HG03575 (cell line): ENCODE data around the gene EHD3.

Source experiments
- ATAC-seq: cut with Tn5 transposase; IDR thresholded peaks from one replicate; pipeline ENCODE4 v1.9.1; 2021; ENCODE audit not compliant: unreplicated experiment, insufficient number of reproducible peaks, low FRiP score; ENCODE audit errors: extremely low read depth

EHD3 gene

DNA sequence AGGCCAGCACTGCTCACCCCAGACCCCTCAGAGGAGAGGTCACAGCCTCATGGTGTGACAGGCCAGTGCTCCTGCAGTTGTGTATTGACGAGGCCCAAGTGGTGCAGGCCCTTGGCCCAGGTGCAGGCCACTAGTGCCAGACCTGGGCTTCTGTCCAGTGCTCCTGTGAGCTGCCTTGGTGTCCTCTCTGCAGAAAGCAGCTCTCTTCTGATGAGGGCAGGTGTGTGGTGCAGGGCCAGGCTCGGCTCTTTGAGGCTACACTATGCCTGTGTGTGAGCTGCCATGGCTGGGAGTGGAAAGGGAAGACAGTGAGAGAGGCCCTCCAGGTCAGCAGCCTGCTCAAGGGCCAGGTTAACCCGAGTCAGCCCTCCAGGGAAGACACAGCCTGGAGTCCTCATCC, 17.1 kb downstream of the EHD3 start:
- no peak for ATAC-seq

DNA sequence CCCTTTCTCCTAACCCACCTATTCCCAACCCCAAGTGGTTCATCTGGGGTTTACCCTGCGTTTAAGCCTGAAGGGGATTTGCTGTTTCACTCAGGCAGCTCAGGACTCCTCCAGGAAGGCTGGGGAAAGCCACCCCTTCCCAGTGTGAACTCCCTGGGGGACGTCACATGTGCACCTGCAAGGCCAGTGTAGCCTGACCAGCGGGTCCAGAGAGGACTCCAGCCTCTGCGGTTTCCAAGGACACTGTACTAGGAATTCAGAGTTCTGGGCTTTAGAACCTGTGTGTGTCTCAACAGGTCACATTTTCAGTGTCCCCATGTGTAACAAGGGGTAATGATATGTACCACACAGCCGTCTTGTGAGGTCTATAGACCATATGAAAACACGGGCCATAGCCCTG, 17.9 kb downstream of the EHD3 start:
- ATAC-seq: no peak

DNA sequence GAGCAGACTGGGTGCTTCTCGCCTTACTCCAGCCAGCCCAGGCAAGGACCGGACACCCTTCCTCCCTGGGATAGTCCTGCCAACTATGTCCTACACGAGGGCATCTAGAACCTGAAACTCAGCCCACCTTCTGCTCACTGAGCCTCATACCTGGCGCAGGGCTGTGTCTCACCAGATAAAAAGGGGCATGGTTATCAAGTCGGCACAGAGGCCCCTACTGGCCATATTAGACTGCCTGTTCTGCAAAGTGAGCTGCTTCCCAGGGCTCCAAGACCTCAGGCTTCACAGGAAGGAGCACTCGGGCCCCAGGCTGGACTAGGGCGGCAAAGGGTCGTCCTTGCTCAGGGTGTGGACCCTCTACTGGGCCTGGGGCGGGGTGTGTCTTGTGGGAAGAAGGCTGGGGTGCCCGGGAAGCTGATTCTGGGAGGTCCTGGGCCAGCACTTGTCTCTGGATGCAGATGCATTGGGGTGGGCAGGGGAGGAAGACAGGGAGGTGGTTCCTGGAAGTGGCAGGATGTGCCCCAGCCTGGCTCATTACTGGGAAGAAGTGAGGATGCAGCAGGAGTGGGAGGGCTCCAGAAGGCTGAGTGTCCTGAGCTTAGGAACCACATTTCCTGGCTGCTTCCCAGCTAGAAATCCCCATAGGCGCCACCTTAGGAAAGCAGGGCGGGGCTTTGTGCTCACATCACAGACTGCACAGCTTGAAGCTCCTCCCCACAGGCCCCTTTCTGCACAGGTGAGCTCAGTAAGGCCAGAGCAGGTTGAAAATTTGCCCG, 19.6 kb downstream of the EHD3 start:
- no peak for ATAC-seq

DNA sequence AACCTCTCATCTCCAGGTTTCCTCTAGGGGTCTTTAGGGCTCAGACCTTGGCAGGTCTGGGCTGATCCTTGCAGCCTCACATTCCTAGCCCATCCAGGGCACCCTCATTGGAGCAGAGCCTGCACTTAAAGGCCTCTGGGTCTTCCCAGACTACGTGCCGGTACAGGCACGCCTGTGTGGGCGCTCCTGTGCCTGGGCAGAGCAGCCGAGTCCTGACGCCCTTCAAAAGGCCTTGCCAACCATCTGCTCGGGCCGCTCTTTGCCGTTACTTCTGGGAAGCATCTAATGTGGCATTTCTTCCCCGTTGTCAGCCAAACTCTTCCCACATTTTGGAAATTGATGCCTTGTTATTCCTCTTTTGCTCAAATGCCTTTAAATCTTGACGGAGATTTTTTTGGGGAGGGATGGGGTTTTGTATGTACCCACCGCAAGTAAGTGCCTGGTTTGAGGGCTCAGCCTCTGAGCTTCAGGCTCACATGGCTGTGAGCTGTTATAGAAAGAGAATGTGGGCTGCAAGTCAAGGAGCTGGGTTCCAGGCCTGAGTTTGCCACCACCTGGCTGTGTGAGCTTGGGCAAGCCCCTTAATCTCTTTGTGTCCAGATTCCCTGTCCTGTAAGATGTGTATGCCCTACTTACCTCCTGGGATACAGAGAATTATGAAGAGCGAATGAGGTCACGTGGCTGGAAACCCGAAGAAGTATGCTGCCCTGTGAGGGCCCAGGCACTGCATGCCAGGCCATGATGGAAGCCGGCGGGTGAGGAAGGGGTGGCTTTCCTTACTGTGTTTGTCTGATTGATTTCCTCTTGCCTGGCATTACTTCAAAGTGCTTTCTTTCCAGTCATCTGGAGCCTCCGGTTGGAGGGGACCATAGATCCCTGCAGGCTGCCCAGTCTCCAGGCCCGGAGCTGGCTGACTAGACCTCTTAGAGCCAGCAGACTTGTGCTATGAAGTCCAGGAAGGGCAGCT, 20.6 kb downstream of the EHD3 start:
- no peak for ATAC-seq

DNA sequence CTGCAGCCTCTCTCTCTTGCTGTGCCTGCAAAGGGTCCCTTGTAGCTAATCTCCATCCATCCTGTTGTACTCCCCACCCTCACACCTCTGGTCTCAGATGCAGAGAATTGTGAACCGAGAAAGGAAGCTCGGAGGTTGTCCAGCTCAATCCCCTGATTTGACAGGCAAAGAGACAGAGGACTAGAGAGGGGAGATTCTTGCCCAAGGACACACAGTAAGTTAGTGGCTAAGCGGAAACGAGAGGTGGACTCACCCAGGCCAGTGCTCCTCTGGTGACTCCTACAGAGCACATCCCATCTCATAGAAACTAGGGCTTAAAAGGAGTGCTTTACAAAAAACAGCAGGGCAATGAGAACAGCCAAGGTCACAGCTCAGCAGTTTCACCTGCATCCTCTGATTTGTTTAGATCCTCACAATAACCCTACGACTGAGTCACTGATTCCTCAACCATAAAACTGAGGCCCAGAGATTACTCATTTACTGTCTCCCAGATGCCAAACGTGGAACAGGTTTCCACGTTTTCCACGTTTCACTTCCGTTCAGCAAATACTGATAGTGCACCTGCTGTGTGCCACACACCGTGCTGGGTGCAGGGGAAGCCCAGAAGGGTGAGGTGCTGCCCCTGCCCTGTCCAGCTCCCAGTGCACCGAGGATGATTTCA, 22.1 kb downstream of the EHD3 start:
- ATAC-seq: peak; percentile 65

DNA sequence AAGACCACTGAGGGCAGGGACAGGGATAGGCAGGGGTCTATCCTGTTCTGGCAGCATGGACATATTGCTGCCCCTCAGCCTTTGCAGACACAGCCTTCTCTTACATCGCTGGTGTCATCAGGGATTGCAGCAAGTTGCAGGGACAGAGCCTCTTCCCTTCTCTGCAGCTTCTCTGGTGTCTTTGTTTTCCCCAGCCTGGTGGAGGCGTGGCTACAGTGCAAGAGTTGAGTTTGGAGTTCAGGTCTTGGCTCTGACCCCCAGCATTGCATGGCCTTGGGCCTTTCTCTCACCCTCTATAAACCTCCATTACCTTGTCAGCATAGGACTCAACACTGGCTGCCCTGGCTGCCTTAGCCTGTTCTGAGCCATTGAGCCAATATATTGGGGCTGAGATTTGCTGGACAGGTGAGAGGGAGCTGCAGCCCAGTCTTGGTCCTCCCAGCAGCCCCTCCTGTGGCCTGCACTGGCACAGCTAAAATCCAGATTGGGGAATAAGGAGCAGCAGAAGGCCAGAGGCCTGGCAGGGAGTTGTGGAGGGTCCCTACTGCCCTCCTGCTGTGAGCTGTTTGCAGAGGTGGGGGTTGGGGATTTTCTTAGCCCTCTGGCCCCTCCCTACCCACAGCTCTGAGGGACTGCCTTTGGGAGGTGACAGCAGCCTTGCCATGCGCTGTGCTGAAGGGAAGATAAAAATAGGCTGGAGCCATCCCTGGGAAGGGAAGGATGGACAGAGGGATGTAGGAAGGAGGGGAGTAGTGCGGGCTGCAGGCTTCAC, 22.8 kb downstream of the EHD3 start:
- no peak for ATAC-seq

DNA sequence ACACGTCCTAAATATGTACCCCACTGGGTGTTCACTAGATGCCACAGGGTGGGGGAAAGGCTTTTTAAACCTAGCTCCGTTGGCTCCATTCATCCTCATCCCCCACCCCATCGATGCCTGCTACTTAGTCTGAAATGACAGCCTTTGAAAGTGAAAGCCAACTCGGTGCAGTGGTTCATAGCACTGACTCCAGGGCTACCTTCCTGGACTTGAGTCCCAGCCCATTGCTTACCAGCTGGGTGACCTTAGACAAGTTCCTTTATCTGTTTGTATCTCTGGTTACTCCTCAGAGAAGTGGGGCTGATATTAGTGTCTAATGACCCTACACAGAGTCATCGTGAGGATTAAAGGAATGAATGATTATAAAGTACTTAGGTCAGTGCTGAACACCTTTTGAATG, 24.4 kb downstream of the EHD3 start:
- ATAC-seq: no peak

DNA sequence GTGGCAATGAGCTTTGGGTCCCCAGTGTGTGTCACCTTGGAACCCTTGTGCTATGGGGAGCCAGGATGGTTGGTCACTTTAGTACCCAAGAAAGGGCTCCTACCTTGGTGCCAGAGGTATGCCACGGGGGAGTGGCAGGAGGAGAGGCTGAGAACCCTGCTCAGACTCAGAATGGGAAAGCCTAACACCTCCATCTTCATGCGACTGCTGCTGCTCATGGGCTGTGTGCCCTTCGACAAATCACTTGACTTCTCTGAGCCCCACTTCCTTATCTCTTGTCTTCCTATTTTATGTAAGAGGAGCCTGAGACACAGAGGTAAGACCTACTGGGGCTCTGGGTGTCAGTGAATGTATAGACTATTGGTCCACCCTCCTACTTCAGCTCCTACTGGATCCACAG, 25.1 kb downstream of the EHD3 start:
- ATAC-seq: no peak

DNA sequence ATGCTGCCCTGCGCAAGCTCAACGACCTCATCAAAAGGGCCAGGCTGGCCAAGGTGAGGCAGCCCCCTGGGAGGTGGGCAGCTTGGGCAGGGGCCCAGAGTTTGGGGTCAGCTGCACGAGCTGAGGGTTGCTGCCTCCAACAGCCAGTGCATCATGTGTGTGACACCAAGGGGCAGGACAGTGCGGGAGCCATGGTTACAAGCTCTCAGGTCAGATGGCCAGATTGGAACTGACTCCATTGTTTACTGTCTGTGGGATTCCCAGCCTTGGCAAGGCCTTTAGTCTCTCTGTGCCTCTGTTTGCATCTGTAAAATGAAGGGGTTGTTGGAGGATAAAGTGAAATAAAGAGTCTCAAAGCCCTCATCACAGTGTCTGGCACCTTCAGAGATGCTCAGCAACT, 26.9 kb downstream of the EHD3 start:
- ATAC-seq: no peak

DNA sequence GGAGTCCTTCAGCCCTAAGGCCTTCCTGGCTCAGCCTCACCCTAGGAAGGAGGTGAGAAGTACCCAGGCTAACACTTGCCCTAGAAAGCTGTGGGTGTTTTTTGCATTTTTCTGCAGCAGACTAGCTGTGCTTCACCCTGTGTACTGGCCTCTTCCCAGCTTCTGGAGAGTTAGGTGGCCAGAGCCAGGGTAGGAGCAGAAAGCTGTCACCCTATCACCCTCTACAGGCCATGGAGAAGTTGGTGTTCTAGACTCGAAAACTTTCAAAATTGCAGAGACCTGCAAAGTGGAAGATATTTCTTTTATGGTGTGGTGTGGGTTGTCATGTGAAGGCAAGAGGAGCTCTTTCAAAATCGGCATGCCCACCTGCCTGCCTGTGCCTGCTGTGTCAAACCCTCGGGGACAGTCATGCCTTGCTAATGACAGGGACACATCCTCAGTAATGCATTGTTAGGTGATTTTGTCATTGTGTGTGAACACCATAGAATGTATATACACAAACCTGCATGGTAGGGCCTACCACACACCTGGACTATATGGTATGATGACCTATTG, 29.8 kb downstream of the EHD3 start:
- no peak for ATAC-seq

DNA sequence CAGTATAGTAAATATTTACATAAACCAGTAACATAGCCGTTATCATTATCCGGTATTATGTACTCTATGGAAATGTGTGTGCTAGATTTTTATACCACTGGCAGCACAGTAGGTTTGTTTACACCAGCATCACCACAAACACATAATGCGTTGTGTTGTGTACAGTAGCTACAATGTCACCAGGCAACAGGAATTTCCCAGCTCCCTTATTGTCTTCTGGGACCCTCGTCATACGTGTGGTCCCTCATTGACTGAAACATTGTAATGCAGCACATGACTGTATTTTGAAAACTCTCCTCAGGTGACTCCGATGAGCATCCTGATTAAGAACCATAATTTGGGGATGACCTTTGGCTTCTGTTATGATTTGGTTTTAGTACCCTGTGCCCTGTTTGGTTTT, 31.3 kb downstream of the EHD3 start:
- ATAC-seq: no peak

DNA sequence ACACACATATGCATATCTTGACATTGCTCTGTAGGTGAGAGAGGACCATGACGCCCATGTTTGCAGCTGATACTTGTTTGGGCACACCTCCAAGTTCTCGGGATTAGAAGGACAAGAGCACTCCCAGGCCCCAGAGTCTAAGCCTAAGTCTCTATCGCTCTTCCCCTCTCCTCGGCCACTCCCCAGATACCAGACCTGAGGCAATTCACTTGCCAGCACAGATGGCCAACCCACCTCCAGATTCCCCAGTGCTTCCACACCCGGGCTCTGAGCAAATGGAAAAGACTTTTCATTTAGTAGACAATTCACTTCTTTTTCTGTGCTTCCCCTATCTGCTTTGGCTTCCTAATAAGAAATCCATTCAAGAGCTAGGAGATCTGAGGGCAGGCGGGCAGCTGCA, 32.9 kb downstream of the EHD3 start:
- no peak for ATAC-seq

DNA sequence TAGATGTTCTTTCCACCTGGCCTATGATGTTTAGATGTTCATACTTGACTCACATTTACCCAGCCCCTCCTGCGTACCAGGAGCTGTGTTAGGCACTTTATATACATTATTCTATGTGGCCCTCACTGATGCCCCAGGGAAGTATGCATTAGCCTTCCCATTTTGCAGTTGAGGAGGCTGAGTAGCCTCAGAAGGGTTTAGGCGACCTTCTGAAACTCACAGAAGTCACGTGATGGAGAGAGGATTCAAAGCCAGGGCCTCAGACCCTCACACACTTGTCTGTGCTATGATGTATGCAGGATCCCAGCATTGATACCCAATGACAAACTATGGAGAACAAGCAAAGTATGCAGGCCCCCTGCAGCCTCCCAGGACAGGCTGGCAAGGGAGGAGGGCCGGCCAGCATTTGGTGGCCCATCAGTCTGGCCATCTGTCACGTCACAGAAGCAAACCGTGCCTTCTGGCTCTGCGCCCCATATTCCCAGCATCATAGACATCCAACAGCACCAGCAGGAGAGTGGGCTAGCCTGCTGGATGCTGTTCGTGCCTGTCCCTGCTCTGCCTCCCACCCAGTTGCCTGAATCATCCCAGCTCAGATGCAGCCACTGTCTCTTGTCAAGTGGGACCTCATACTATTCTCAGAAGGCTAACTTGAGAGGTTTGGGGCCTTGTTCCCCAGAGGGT, 33.6 kb downstream of the EHD3 start:
- ATAC-seq: no peak

DNA sequence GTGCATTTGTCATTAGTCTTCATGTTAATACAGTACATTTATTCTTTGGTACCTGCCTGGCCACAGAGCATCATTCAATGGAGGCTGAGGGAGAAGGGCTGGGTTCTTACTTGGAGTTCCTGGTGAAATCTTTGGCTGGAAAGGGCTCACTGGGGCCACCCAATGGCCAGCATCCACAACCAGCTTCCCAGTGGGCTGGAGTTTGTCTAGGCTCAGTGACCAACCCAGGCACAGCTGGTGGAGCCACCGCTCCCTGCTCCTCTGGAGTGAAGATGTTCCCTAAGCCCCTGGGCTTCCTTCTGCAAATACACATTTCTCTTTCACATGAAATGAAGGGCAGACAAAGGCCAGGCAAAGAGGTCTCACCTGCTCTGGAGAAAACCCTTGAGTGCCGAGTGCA, 34.4 kb downstream of the EHD3 start:
- no peak for ATAC-seq

DNA sequence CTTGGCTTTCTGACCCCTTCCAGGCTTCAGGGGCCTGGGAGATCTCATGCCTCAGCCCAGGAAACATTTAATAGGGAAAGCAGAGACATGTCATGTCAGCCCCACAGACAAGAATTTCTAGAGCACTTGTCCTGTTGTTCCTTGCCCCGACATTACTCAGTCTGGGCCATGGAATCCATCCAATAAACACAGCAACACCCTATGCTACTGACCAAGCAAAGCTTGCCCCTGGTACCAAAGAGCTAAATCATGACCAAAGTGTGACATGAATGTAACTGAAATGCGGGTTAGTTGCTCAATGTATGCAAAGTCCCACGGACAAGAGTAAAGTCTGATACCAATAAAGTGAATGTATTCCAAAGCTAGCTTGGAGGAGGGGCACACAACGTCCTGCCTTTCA, 35.1 kb downstream of the EHD3 start:
- no peak for ATAC-seq

DNA sequence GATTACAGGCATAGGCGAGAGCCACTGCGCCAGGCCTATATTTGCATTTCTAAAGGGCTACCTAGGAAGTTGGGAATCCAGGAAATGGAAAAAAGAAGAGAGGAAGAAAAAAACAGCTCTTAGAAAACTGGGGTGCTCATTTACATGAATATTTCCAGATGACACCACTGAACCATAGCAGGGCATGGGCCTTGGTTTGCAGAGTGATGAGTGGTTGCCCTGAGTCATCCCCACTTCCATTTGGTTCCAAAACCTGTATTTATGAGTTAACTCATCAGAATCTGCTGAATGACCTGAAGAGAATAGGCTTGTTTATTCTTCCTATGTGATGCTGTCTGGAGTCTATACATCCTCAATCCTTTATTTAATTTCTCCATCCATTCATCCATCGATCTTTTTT, 36.2 kb downstream of the EHD3 start:
- no peak for ATAC-seq

DNA sequence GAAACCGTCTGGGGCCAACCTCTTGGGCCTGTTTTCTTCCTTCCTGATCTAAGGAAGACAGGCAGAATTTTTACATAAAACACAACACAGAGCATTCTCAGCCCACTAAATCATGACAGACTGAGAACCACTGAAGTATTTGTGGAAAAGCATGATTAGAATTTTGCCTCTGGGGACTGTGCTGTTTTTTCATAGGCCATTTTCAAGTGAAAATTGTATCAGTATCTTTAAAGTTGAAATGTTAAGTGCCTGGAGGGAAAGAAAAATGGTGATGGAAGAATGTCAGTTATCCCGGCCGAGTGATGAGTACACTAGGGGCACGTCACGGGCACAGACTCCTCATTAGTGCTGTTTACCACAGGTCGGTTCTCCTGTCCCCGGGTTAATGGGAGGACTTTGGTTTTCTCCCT, 36.9 kb downstream of the EHD3 start:
- ATAC-seq: no peak

DNA sequence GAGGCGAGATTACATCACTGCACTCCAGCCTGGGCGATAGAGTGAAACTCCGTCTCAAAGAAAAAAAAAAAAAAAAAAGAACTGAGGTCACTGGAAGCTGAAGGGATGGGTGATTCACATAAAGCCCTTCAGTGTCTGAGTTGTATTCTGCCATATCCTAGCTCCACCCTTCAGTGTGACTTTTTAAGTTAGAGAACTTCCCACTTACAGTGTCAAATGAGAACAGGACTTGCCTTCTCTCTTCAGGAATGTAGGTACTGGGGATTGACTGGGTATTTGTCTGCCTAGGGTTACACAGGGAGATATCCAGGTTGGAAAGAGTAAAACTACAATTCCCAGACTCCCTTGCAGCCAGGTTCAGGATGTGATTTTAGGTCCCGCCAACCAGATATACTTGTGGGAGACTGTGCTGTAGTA, 37.9 kb downstream of the EHD3 start:
- ATAC-seq: no peak
